Choroid plexus epithelial cell (primary cell): ENCODE data around the gene MTCL1.

Source experiments
- DNase-seq: peaks from one replicate; pipeline ENCODE4 v3.0.0-alpha.2; 2010; ENCODE audit warnings: low read depth
- H3K4me3 ChIP-seq: 2 replicates; pipeline ENCODE4 v1.5.1; 2011; ENCODE audit warnings: low read depth, mild to moderate bottlenecking, control low read depth, low read length, moderate library complexity
- TF ChIP-seq, protein P1 (sequence below): conservative IDR thresholded peaks from 2 replicates; pipeline ENCODE4 v1.5.1; 2011; ENCODE audit warnings: low read depth, mild to moderate bottlenecking, control low read depth, inconsistent platforms, low read length, moderate library complexity

MTCL1 gene

DNA sequence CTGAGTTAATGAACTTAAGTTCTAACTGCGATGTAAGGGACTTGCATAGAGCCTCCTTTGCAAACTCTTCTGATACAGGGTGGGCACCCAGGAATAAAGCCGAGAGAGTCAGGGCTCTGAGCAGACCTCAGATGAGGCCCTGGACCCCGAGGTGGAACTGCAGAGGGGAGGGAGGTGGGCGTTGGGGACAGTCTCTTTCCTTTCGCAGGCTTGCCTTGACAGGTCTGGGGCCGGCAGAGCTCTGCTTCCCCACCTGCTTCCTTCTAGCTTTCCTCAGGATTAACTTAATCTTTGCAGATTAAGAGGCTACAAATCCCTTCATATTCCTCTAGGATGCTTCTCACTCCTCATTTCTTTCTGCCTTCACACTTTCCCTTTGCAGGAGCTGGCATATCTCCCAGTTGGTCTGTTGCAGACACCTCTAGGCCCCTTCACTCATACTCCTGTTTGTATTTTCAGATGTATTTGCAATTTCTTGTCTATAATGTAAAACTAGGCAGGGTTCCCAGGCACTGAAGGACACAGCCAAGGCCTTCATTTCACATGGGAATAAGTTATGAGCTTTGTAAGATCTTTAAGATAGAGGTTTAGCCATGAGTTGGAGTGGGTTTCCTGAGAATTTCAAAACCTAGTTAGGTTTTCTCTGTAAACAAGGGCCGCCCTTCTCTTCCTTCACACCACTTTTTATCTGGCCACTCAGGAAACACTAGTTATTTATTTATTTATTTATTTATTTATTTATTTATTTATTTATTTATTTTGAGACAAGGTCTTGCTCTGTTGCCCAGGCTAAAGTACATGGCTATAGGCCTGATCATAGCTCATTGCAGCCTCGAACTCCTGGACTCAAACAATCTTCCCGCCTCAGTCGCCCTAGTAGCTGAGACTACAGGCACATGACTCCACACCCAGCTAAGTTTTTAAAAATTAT lies 70.9 kb downstream of the MTCL1 start:
- TF ChIP-seq, protein P1, sequence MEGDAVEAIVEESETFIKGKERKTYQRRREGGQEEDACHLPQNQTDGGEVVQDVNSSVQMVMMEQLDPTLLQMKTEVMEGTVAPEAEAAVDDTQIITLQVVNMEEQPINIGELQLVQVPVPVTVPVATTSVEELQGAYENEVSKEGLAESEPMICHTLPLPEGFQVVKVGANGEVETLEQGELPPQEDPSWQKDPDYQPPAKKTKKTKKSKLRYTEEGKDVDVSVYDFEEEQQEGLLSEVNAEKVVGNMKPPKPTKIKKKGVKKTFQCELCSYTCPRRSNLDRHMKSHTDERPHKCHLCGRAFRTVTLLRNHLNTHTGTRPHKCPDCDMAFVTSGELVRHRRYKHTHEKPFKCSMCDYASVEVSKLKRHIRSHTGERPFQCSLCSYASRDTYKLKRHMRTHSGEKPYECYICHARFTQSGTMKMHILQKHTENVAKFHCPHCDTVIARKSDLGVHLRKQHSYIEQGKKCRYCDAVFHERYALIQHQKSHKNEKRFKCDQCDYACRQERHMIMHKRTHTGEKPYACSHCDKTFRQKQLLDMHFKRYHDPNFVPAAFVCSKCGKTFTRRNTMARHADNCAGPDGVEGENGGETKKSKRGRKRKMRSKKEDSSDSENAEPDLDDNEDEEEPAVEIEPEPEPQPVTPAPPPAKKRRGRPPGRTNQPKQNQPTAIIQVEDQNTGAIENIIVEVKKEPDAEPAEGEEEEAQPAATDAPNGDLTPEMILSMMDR, result no peak
- no peak for DNase-seq
- H3K4me3 ChIP-seq, result no peak overlapping the region

DNA sequence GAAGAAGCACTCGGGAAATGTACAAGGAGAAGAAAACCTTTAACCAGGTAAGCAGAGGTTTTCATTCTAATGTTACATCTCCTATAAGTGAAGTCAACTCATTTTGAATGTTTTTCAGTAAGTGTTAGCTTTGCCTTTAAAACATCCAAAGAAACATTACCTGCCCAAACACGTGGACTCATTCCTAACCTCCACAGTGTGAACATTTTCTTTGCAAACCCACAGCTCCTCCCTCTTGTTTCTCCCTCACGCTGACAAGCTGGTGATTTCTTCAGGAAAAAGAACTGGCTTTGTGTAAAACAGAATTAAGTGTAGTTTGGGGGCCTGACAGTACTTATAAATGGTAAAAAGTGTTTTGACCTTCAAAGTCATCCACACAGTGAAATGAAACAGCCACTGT lies 72.5 kb downstream of the MTCL1 start:
- DNase-seq, result no peak
- no peak overlapping the region for H3K4me3 ChIP-seq
- TF ChIP-seq, protein P1, result no peak

DNA sequence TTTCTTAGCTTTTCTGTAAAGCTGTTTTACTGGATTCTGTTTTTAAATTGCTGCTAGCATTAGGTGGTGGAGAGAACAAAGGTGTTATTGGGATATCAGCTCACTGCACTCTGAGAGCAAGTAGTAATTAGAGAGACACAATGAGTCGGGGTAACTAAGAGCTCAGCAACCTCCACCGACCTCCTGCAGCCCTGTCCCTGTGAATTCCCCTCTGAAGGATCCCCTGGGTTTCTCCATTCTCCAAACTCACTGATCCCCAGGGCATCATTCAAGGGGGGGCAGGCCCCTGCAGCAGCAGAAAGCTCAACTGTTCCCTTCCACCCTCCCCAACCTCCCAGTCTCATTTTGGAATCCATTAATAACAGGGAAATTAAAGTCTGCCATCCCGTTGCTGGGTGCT lies 73.0 kb downstream of the MTCL1 start:
- no peak overlapping the region for H3K4me3 ChIP-seq
- no peak for DNase-seq
- TF ChIP-seq, protein P1, result no peak

DNA sequence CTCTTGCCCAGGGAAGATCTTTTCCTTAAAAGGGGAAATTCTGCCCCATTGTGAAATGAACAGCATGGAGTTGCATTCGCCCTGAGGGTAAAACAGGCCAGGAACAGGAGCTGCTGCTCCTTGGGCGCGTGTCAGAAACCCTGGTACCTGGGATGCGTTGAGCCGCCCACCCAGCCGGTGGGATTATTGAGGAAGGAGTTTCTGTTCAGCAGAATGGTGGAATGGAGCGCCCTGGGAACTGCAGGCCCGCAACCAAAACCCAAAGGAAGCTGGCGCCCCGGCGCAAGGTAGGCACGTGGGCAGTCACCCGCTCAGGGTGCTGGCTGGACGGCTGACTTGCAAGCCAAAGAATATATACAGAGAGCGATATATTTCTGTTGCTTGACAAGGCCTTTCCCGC lies 73.5 kb downstream of the MTCL1 start:
- H3K4me3 ChIP-seq, result no peak overlapping the region
- DNase-seq, result no peak
- TF ChIP-seq, protein P1, result no peak

DNA sequence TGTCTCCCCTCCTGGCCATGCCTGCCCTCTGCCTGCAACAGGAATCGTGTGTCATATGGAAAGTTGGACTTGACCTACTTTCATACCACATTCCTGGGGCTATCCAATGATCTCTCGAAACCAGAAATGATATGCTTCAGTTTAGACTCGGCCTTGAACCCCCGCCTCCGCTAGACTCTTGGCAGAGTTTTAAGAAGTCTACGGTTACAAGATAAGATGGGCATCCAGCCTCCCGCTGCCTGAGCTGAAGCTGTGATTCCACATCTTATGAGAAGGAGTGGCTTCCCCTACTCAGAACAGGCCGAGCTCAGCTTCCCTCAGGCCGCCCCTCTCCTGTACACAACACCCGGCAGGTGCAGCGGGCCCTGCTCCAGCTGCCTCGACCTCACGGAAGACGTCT lies 73.9 kb downstream of the MTCL1 start:
- TF ChIP-seq, protein P1, result no peak
- H3K4me3 ChIP-seq, result no peak overlapping the region
- no peak for DNase-seq

DNA sequence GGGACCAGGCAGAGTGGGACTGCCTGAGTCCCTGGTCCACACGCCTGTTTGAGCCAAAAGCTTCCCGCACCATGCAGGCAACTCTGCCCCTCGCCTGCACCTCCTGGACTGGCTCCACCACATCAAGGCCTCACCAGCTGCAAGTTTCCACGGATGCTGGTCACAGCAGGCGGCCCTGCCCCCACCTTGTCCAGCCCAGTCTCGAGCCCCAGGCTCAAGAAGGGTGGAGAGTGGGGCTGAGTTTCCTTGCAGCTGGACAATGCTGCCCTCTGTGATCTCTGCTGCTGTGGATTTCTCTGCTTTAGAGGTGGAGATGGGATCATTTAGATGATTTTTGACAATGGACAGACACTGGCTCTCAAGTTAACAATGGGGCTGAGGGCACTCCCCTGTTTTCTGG lies 74.9 kb downstream of the MTCL1 start:
- no peak overlapping the region for H3K4me3 ChIP-seq
- TF ChIP-seq, protein P1, result no peak
- DNase-seq, result no peak

DNA sequence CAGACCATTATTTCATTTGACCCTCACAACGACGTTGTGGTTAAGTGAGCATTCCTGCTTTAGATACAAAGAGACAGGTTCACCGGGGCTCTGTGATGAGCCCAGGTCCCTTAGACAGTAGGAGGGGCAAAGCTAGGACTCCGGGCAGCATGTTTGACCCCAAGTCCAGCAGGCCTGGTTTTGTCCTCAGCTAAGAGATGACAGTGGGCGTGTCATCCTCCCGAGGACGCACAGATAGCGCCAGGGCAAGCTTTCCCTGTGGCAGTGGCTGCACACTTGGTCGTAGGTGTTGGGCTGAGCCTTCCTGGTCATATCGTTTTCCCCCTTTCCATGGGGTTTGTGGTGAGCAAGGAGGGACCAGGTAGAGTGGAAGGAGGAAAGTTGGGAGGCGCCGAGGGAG lies 76.3 kb downstream of the MTCL1 start:
- TF ChIP-seq, protein P1, result no peak
- no peak for DNase-seq
- H3K4me3 ChIP-seq, result no peak overlapping the region
